HCT116 (cell line): ENCODE measurements around the gene ANTXR2. TPM values are rescaled to one million over a fixed set of nuclear protein-coding genes. Genes with fewer than 3 reads are reported as not detected.

Experiments used
- ATAC-seq: fragments of 200-7000 bp; cut with Tn5 transposase; 2 replicates; pipeline ENCODE4 v1.9.1; 2020; ENCODE audit warnings: mild to moderate bottlenecking, moderate library complexity
- BruUV-seq: library from RNA; stranded (reverse); fragments of 400-500 nt; replicated peaks from 2 replicates; lab custom pipeline; 2021; lab: Mats Ljungman, UMichigan
- CTCF ChIA-PET: fragments of 300-600 bp; sonication (Branson Sonifier 250); formaldehyde crosslinking; loops from one replicate; lab custom pipeline; 2021; ENCODE audit warnings: antibody characterized with exemption; lab: Charles Lee
- POLR2A ChIA-PET: fragments of 300-600, 350-600 bp; sonication (Branson Sonifier 250); formaldehyde crosslinking; loops from one replicate; lab custom pipeline; 2021; ENCODE audit warnings: antibody characterized with exemption; lab: Charles Lee
- RAD21 ChIA-PET, 2 experiments: fragments of 300-600 bp; sonication (Branson Sonifier 250); formaldehyde crosslinking; loops; one replicate each; lab custom pipeline; 2023; ENCODE audit warnings: low total read pairs in 2 of 2; ENCODE audit not compliant: uncharacterized antibody in 2 of 2, unreplicated experiment in 2 of 2, low non-redundant PET in 1 of 2; lab: Charles Lee
- DNase-seq: peaks from one replicate; pipeline ENCODE4 v3.0.0-alpha.2; 2010; ENCODE audit warnings: low read depth, low spot score
- H2AFZ ChIP-seq: fragments of 200-600 bp; shearing (Covaris generic), sonication (generic); 2 replicates; pipeline ENCODE4 v1.6.1; 2017; ENCODE audit warnings: low read depth, mixed run types, mixed read lengths, antibody characterized with exemption, low read length; ENCODE audit not compliant: poor library complexity, severe bottlenecking
- H3K27ac ChIP-seq: 2 replicates; pipeline ENCODE4 v1.5.1; 2012; ENCODE audit warnings: low read depth, low read length
- H3K27me3 ChIP-seq: fragments of 200-600 bp; sonication (generic); 2 replicates; pipeline ENCODE4 v1.6.1; 2016; ENCODE audit warnings: mixed run types, low read length, mixed read lengths; ENCODE audit not compliant: insufficient read depth
- H3K36me3 ChIP-seq, 2 experiments: fragments of 200-500 bp in 1 of 2; fragments of 200-600 bp in 1 of 2; sonication (Bioruptor generic) in 1 of 2; sonication (generic) in 1 of 2; 2 replicates each; pipeline versions ENCODE4 v1.5.1 to v1.6.1; 2014 to 2016; ENCODE audit warnings: low read length in 2 of 2, inconsistent platforms in 1 of 2, mixed read lengths in 1 of 2, mixed run types in 1 of 2; ENCODE audit not compliant: insufficient read depth in 2 of 2, control insufficient read depth in 1 of 2
- H3K4me1 ChIP-seq, 2 experiments: fragments of 200-600 bp in 1 of 2; sonication (generic) in 1 of 2; 2 replicates each; pipeline versions ENCODE4 v1.5.1 to v1.6.1; 2012 to 2017; ENCODE audit warnings: low read length in 2 of 2, inconsistent platforms in 1 of 2, mild to moderate bottlenecking in 1 of 2, mixed read lengths in 1 of 2, mixed run types in 1 of 2, moderate library complexity in 1 of 2; ENCODE audit not compliant: insufficient read depth in 2 of 2, control insufficient read depth in 1 of 2
- H3K4me2 ChIP-seq: fragments of 200-600 bp; sonication (generic); 2 replicates; pipeline ENCODE4 v1.6.1; 2017; ENCODE audit warnings: mixed run types, low read length, mixed read lengths
- H3K4me3 ChIP-seq, 2 experiments: fragments of 200-600 bp in 1 of 2; sonication (generic) in 1 of 2; replicated peaks in 1 of 2; 2 replicates each; pipeline ENCODE4 v1.5.1; 2011 to 2016; ENCODE audit warnings: low read length in 2 of 2, control low read depth in 1 of 2, low read depth in 1 of 2, mild to moderate bottlenecking in 1 of 2, mixed read lengths in 1 of 2, mixed run types in 1 of 2
- H3K79me2 ChIP-seq: fragments of 200-600 bp; sonication (generic); 2 replicates; pipeline ENCODE4 v1.6.1; 2017; ENCODE audit warnings: mild to moderate bottlenecking, mixed run types, low read length, moderate library complexity, mixed read lengths; ENCODE audit not compliant: insufficient read depth
- H3K9ac ChIP-seq: fragments of 200-600 bp; sonication (generic); 2 replicates; pipeline ENCODE4 v1.6.1; 2016; ENCODE audit warnings: low read length, mixed read lengths
- H3K9me2 ChIP-seq: fragments of 200-600 bp; sonication (generic), shearing (Covaris generic); 2 replicates; pipeline ENCODE4 v1.6.1; 2017; ENCODE audit warnings: mixed run types, mild to moderate bottlenecking, moderate library complexity; ENCODE audit not compliant: insufficient read depth
- H3K9me3 ChIP-seq, 2 experiments: fragments of 200-500 bp in 1 of 2; fragments of 200-600 bp in 1 of 2; sonication (Bioruptor generic) in 1 of 2; sonication (generic) in 1 of 2; 2 replicates each; pipeline ENCODE4 v1.6.1; 2014 to 2017; ENCODE audit warnings: low read length in 2 of 2, mixed read lengths in 2 of 2, inconsistent platforms in 1 of 2, low read depth in 1 of 2, mild to moderate bottlenecking in 1 of 2, mixed run types in 1 of 2, moderate library complexity in 1 of 2; ENCODE audit not compliant: control insufficient read depth in 1 of 2, insufficient read depth in 1 of 2
- H4K20me1 ChIP-seq: fragments of 200-600 bp; sonication (generic), shearing (Covaris generic); 2 replicates; pipeline ENCODE4 v1.6.1; 2017; ENCODE audit warnings: mixed run types, mild to moderate bottlenecking, moderate library complexity; ENCODE audit not compliant: insufficient read depth
- CTCF ChIP-seq, 3 experiments: fragments of 200-600 bp in 1 of 3; sonication (generic) in 1 of 3; IDR thresholded peaks in 2 of 3; conservative IDR thresholded peaks in 1 of 3; 2 replicates each; pipeline ENCODE4 v1.5.1; 2012 to 2017; ENCODE audit warnings: low read depth in 2 of 3, low read length in 2 of 3, antibody characterized with exemption in 1 of 3, borderline replicate concordance in 1 of 3, control low read depth in 1 of 3, mild to moderate bottlenecking in 1 of 3, mixed read lengths in 1 of 3, mixed run types in 1 of 3, moderate library complexity in 1 of 3; ENCODE audit not compliant: insufficient read depth in 1 of 3
- EZH2 ChIP-seq: fragments of 200-600 bp; sonication (generic); IDR thresholded peaks from 2 replicates; pipeline ENCODE4 v1.6.1; 2017; ENCODE audit warnings: antibody characterized with exemption, mixed run types
- MAX ChIP-seq: IDR thresholded peaks from 2 replicates; pipeline ENCODE4 v1.6.1; 2012
- SP1 ChIP-seq: IDR thresholded peaks from 2 replicates; pipeline ENCODE4 v1.6.1; 2012; ENCODE audit warnings: low read depth
- ZBTB33 ChIP-seq: IDR thresholded peaks from 2 replicates; pipeline ENCODE4 v1.6.1; 2011; ENCODE audit warnings: mild to moderate bottlenecking, low read length, moderate library complexity; ENCODE audit not compliant: insufficient replicate concordance; ENCODE audit errors: extremely low read depth
- ZNF274 ChIP-seq: fragments of 200-500 bp; sonication (Bioruptor generic); IDR thresholded peaks from 2 replicates; pipeline ENCODE4 v1.6.1; 2014; ENCODE audit warnings: mild to moderate bottlenecking, low read depth, low read length, inconsistent platforms
- intact Hi-C: fragments of 100-400 bp; cut with micrococcal nuclease; formaldehyde crosslinking; loops from 2 replicates; pipeline ENCODE4 v1.10.0; 2022
- total RNA-seq: library from RNA; stranded (reverse); gene quantifications from one replicate; pipeline ENCODE4 v1.2.1, GENCODE V29; 2021; ENCODE audit not compliant: unreplicated experiment

Gene ANTXR2
- total RNA-seq, 1 experiment from 2014 or later = 6.3 TPM

GRCh38 chr4:80101071-80101791, 28.2 kb upstream of the ANTXR2 start (continued):
- TF ChIP-seq ZBTB33 = no peak
- no peak for TF ChIP-seq ZNF274
- no peak for TF ChIP-seq MAX

GRCh38 chr4:80099671-80100070, 26.6 kb upstream of the ANTXR2 start:
- no peaks in the 10 kb centered on the region for H3K9me2 ChIP-seq
- CTCF ChIA-PET = no interaction called here
- H2AFZ ChIP-seq = no peak overlapping the region
- no peaks in the 10 kb centered on the region; a peak in 1 of 4 replicates for H3K4me1 ChIP-seq
- H4K20me1 ChIP-seq = no peaks in the 10 kb centered on the region
- RAD21 ChIA-PET = no interaction called here
- DNase-seq (no peak), ATAC-seq (no peak)
- no TSS peak for BruUV-seq
- no peaks in the 10 kb centered on the region for H3K79me2 ChIP-seq
- TF ChIP-seq SP1 = no peak
- TF ChIP-seq CTCF (IDR thresholded peaks at IDR 0.05 in 2 of 3, conservative IDR thresholded peaks at IDR 0.05 in 1 of 3; ENCODE audit: borderline replicate concordance in 1 of 3, insufficient read depth in 1 of 3, low read depth in 2 of 3, low read length in 2 of 3) = no peak
- no peak for TF ChIP-seq EZH2
- no peak overlapping the region for H3K4me3 ChIP-seq
- H3K9me3 ChIP-seq = no peaks in the 10 kb centered on the region
- no peaks in the 10 kb centered on the region for H3K27me3 ChIP-seq
- H3K36me3 ChIP-seq = no peaks in the 10 kb centered on the region
- no peak overlapping the region for H3K4me2 ChIP-seq
- POLR2A ChIA-PET = no interaction called here
- no peak overlapping the region for H3K9ac ChIP-seq
- intact Hi-C loops = no loop called here
- H3K27ac ChIP-seq = no peak overlapping the region
